Measurements from ENCODE around the gene ANKRD45. TPM values are rescaled to one million over a fixed set of nuclear protein-coding genes. Genes with fewer than 3 reads are reported as not detected.

The ANKRD45 gene
- polyA plus RNA-seq, 2 of the 4 experiments (the other 2 are of a cell fraction): 0.18 to 0.27 TPM

Other genes starting within 250 kb of the ANKRD45 start
- gene PRDX6, start 192.5 kb downstream of the ANKRD45 start, polyA plus RNA-seq (2011; rRNA removed): 246 and 308 TPM in 2 replicates
- 246 to 251 TPM (median 250 TPM) in 3 replicates for gene PRDX6, start 192.5 kb downstream of the ANKRD45 start, polyA plus RNA-seq (2017; fragmentation: RNase III; extraction: RNeasy Plus Mini Kit Qiagen cat#74134 plus additional on column Dnase treatment)
- gene SLC9C2, start 66.8 kb downstream of the ANKRD45 start, polyA plus RNA-seq (2011; rRNA removed): not detected in 2 replicates
- not detected in 3 replicates for gene SLC9C2, start 66.8 kb downstream of the ANKRD45 start, polyA plus RNA-seq (2017; fragmentation: RNase III; extraction: RNeasy Plus Mini Kit Qiagen cat#74134 plus additional on column Dnase treatment)
- gene TEX50, start 34.5 kb downstream of the ANKRD45 start, polyA plus RNA-seq (2011; rRNA removed): not detected in 2 replicates
- gene TEX50, start 34.5 kb downstream of the ANKRD45 start, polyA plus RNA-seq (2017; fragmentation: RNase III; extraction: RNeasy Plus Mini Kit Qiagen cat#74134 plus additional on column Dnase treatment): not detected in 3 replicates
- 15.8 and 16.9 TPM in 2 replicates for gene KLHL20, start 45.1 kb upstream of the ANKRD45 start, polyA plus RNA-seq (2011; rRNA removed)
- 11.4 to 12.5 TPM (median 12.0 TPM) in 3 replicates for gene KLHL20, start 45.1 kb upstream of the ANKRD45 start, polyA plus RNA-seq (2017; fragmentation: RNase III; extraction: RNeasy Plus Mini Kit Qiagen cat#74134 plus additional on column Dnase treatment)
- 67.0 and 70.4 TPM in 2 replicates for gene DARS2, start 154.8 kb upstream of the ANKRD45 start, polyA plus RNA-seq (2011; rRNA removed)
- 42.9 to 43.3 TPM (median 43.1 TPM) in 3 replicates for gene DARS2, start 154.8 kb upstream of the ANKRD45 start, polyA plus RNA-seq (2017; fragmentation: RNase III; extraction: RNeasy Plus Mini Kit Qiagen cat#74134 plus additional on column Dnase treatment)
- 15.6 and 20.2 TPM in 2 replicates for gene CENPL, start 155.0 kb upstream of the ANKRD45 start, polyA plus RNA-seq (2011; rRNA removed)
- 10.8 to 12.5 TPM (median 11.3 TPM) in 3 replicates for gene CENPL, start 155.0 kb upstream of the ANKRD45 start, polyA plus RNA-seq (2017; fragmentation: RNase III; extraction: RNeasy Plus Mini Kit Qiagen cat#74134 plus additional on column Dnase treatment)
- 1,735 and 1,903 TPM in 2 replicates for gene GAS5, start 198.1 kb upstream of the ANKRD45 start, polyA plus RNA-seq (2011; rRNA removed)
- gene GAS5, start 198.1 kb upstream of the ANKRD45 start, polyA plus RNA-seq (2017; fragmentation: RNase III; extraction: RNeasy Plus Mini Kit Qiagen cat#74134 plus additional on column Dnase treatment): 376 to 421 TPM (median 410 TPM) in 3 replicates
- 3.0 TPM in 2 replicates for gene ZBTB37, start 198.5 kb upstream of the ANKRD45 start, polyA plus RNA-seq (2011; rRNA removed)
- gene ZBTB37, start 198.5 kb upstream of the ANKRD45 start, polyA plus RNA-seq (2017; fragmentation: RNase III; extraction: RNeasy Plus Mini Kit Qiagen cat#74134 plus additional on column Dnase treatment): 1.0 to 1.3 TPM (median 1.1 TPM) in 3 replicates
- 0.13 and 0.15 TPM in 2 replicates for gene SERPINC1, start 247.5 kb upstream of the ANKRD45 start, polyA plus RNA-seq (2011; rRNA removed)
- gene SERPINC1, start 247.5 kb upstream of the ANKRD45 start, polyA plus RNA-seq (2017; fragmentation: RNase III; extraction: RNeasy Plus Mini Kit Qiagen cat#74134 plus additional on column Dnase treatment): 0.05 to 0.13 TPM (median 0.05 TPM) in 3 replicates